BLaER1 (cell line): ENCODE measurements around the gene GZMM.

ENCODE experiments used
- H3K27ac ChIP-seq: shearing (Covaris generic); formaldehyde crosslinking; 2 replicates; pipeline ENCODE4 v1.8.1; 2022
- H3K27me3 ChIP-seq: shearing (Covaris generic); formaldehyde crosslinking; 2 replicates; pipeline ENCODE4 v1.8.1; 2022
- H3K36me3 ChIP-seq: shearing (Covaris generic); formaldehyde crosslinking; 2 replicates; pipeline ENCODE4 v1.8.1; 2022
- H3K4me1 ChIP-seq: shearing (Covaris generic); formaldehyde crosslinking; 2 replicates; pipeline ENCODE4 v1.8.1; 2022
- H3K4me2 ChIP-seq: shearing (Covaris generic); formaldehyde crosslinking; 2 replicates; pipeline ENCODE4 v1.8.1; 2022
- H3K4me3 ChIP-seq: shearing (Covaris generic); formaldehyde crosslinking; 2 replicates; pipeline ENCODE4 v1.8.1; 2022
- H3K9ac ChIP-seq: shearing (Covaris generic); formaldehyde crosslinking; 2 replicates; pipeline ENCODE4 v1.8.1; 2022
- H3K9me3 ChIP-seq: shearing (Covaris generic); formaldehyde crosslinking; 2 replicates; pipeline ENCODE4 v1.8.1; 2022
- H4K20me1 ChIP-seq: shearing (Covaris generic); formaldehyde crosslinking; 2 replicates; pipeline ENCODE4 v1.8.1; 2022
- Cebpa-rat ChIP-seq: shearing (Covaris generic); IDR thresholded peaks from 2 replicates; pipeline ENCODE4 v1.8.1; 2022

Gene GZMM

GRCh38 chr19:588741-589692, 45.2 kb downstream of the GZMM start:
- H3K27ac ChIP-seq = no peak overlapping the region
- peaks cover 86% of the 10 kb centered on the region for H4K20me1 ChIP-seq
- H3K4me2 ChIP-seq = peak overlapping the region; percentile 70
- H3K36me3 ChIP-seq = 0 out of 2 replicates have a peak, but pooled peaks cover 2% of the 10 kb centered on the region
- no peak for TF ChIP-seq Cebpa-rat
- no peaks in the 10 kb centered on the region for H3K9me3 ChIP-seq
- H3K9ac ChIP-seq = no peak overlapping the region
- H3K4me1 ChIP-seq = peaks cover 49% of the 10 kb centered on the region
- H3K27me3 ChIP-seq = peaks cover 61% of the 10 kb centered on the region
- H3K4me3 ChIP-seq = no peak overlapping the region

- Histone ChIP-seq H3K4me2 (peak within 1 kb of the TSS; percentile 70), H3K27ac (no peak within 1 kb of the TSS), H3K36me3 (no peaks in the 10 kb centered on the region), H3K4me1 (peaks cover 42% of the 10 kb centered on the region), H3K27me3 (peaks cover 70% of the 10 kb centered on the region), H3K4me3 (no peak within 1 kb of the TSS), H3K9me3 (no peaks in the 10 kb centered on the region), H4K20me1 (peaks cover 85% of the 10 kb centered on the region), H3K9ac (no peak within 1 kb of the TSS)
- TF ChIP-seq Cebpa-rat = no peak
These were observed 46.0 kb downstream of the GZMM start, which contains the start of gene HCN2 for GRCh38 chr19:589693-590395. Gene HCN2, plus strand, starts transcription at chr19:589881. Its CDS starts 65 bp downstream, at chr19:589946.

- H3K4me2 ChIP-seq = no peak overlapping the region
- no peaks in the 10 kb centered on the region for H3K9me3 ChIP-seq
- peaks cover 41% of the 10 kb centered on the region for H3K4me1 ChIP-seq
- H3K27ac ChIP-seq = no peak overlapping the region
- no peaks in the 10 kb centered on the region for H3K36me3 ChIP-seq
- peaks cover 75% of the 10 kb centered on the region for H3K27me3 ChIP-seq
- peaks cover 80% of the 10 kb centered on the region for H4K20me1 ChIP-seq
- H3K4me3 ChIP-seq = no peak overlapping the region
- TF ChIP-seq Cebpa-rat = no peak
- H3K9ac ChIP-seq = no peak overlapping the region
These were observed 46.5 kb downstream of the GZMM start for GRCh38 chr19:590396-590745.

- Histone ChIP-seq H3K27ac (no peak overlapping the region), H3K4me3 (no peak overlapping the region), H3K4me2 (no peak overlapping the region), H3K36me3 (no peaks in the 10 kb centered on the region), H3K27me3 (peaks cover 78% of the 10 kb centered on the region), H3K9ac (no peak overlapping the region), H3K9me3 (no peaks in the 10 kb centered on the region), H3K4me1 (peaks cover 41% of the 10 kb centered on the region), H4K20me1 (peaks cover 76% of the 10 kb centered on the region)
- TF ChIP-seq Cebpa-rat = no peak
These were observed 46.9 kb downstream of the GZMM start for GRCh38 chr19:590750-591098.

- H3K27ac ChIP-seq = no peak overlapping the region
- no peak overlapping the region for H3K4me3 ChIP-seq
- H3K36me3 ChIP-seq = no peaks in the 10 kb centered on the region
- H3K4me1 ChIP-seq = peaks cover 41% of the 10 kb centered on the region
- no peak overlapping the region for H3K4me2 ChIP-seq
- no peak for TF ChIP-seq Cebpa-rat
- H4K20me1 ChIP-seq = peaks cover 71% of the 10 kb centered on the region
- no peak overlapping the region for H3K9ac ChIP-seq
- H3K27me3 ChIP-seq = peaks cover 84% of the 10 kb centered on the region
- no peaks in the 10 kb centered on the region for H3K9me3 ChIP-seq
These were observed 47.5 kb downstream of the GZMM start for GRCh38 chr19:591099-591958.

GRCh38 chr19:592101-592500, 48.2 kb downstream of the GZMM start:
- no peaks in the 10 kb centered on the region for H3K36me3 ChIP-seq
- H3K27me3 ChIP-seq = peaks cover 86% of the 10 kb centered on the region
- no peak overlapping the region for H3K4me2 ChIP-seq
- peaks cover 68% of the 10 kb centered on the region for H4K20me1 ChIP-seq
- H3K27ac ChIP-seq = no peak overlapping the region
- peaks cover 41% of the 10 kb centered on the region for H3K4me1 ChIP-seq
- no peaks in the 10 kb centered on the region for H3K9me3 ChIP-seq
- no peak overlapping the region for H3K9ac ChIP-seq
- no peak for TF ChIP-seq Cebpa-rat
- H3K4me3 ChIP-seq = no peak overlapping the region

- Histone ChIP-seq H3K4me2 (peak overlapping the region; percentile 24; the same call in 1 of the 2 replicates), H4K20me1 (peaks cover 64% of the 10 kb centered on the region), H3K36me3 (no peaks in the 10 kb centered on the region), H3K4me3 (no peak overlapping the region), H3K27me3 (peaks cover 81% of the 10 kb centered on the region), H3K27ac (no peak overlapping the region), H3K4me1 (peaks cover 41% of the 10 kb centered on the region), H3K9ac (no peak overlapping the region), H3K9me3 (no peaks in the 10 kb centered on the region)
- TF ChIP-seq Cebpa-rat = no peak
These were observed 49.2 kb downstream of the GZMM start for GRCh38 chr19:593055-593454.

GRCh38 chr19:593505-593904, 49.7 kb downstream of the GZMM start:
- Histone ChIP-seq H4K20me1 (peaks cover 59% of the 10 kb centered on the region), H3K9ac (no peak overlapping the region), H3K27me3 (peaks cover 77% of the 10 kb centered on the region), H3K36me3 (no peaks in the 10 kb centered on the region), H3K4me3 (no peak overlapping the region), H3K4me2 (peak overlapping the region; percentile 24; the same call in 1 of the 2 replicates), H3K4me1 (peaks cover 36% of the 10 kb centered on the region), H3K9me3 (no peaks in the 10 kb centered on the region), H3K27ac (no peak overlapping the region)
- TF ChIP-seq Cebpa-rat = no peak

GRCh38 chr19:594265-594870, 50.5 kb downstream of the GZMM start:
- Histone ChIP-seq H3K9me3 (no peaks in the 10 kb centered on the region), H3K27me3 (peaks cover 68% of the 10 kb centered on the region), H3K9ac (no peak overlapping the region), H4K20me1 (peaks cover 51% of the 10 kb centered on the region), H3K4me1 (peaks cover 28% of the 10 kb centered on the region), H3K27ac (no peak overlapping the region), H3K4me3 (no peak overlapping the region), H3K36me3 (no peaks in the 10 kb centered on the region), H3K4me2 (no peak overlapping the region)
- no peak for TF ChIP-seq Cebpa-rat
